ENCODE results near the gene FOXRED1.

- TF ChIP-seq CTCF (IDR thresholded peaks at IDR 0.05) (no peak), POLR2A (IDR thresholded peaks at IDR 0.05) (no peak), EP300 (IDR thresholded peaks at IDR 0.05; ENCODE audit: low read depth) (no peak), POLR2AphosphoS5 (IDR thresholded peaks at IDR 0.05) (no peak)
Observed at GRCh38 chr11:126317756-126318573, 49.0 kb downstream of the FOXRED1 start.
